ENCODE data around the gene SECISBP2L.

DNA sequence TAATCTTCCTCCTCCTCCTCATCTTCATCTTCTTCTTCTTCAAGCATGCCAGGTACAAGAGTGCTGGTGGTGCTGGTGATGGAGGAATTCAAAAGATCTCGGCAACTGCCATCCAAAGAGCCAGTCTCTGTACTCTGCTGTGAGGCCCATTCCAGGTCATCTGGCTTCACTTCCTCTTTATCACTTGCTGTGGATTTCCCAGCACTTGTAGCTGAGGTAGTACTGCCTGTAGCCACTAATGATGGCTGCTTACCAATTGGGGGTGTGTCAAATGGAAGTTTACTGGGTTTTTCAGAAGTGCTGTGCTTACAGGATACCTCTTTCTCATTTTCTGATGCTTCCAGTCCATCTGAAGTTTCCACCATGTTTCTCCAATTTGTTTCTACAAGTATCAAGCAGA is 53.7 kb downstream of the SECISBP2L start:
- TF ChIP-seq, protein P1, sequence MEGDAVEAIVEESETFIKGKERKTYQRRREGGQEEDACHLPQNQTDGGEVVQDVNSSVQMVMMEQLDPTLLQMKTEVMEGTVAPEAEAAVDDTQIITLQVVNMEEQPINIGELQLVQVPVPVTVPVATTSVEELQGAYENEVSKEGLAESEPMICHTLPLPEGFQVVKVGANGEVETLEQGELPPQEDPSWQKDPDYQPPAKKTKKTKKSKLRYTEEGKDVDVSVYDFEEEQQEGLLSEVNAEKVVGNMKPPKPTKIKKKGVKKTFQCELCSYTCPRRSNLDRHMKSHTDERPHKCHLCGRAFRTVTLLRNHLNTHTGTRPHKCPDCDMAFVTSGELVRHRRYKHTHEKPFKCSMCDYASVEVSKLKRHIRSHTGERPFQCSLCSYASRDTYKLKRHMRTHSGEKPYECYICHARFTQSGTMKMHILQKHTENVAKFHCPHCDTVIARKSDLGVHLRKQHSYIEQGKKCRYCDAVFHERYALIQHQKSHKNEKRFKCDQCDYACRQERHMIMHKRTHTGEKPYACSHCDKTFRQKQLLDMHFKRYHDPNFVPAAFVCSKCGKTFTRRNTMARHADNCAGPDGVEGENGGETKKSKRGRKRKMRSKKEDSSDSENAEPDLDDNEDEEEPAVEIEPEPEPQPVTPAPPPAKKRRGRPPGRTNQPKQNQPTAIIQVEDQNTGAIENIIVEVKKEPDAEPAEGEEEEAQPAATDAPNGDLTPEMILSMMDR (IDR thresholded peaks at IDR 0.05; ENCODE audit: low read depth, low read length, poor library complexity, severe bottlenecking), result no peak
- TF ChIP-seq EZH2phosphoT487 (IDR thresholded peaks at IDR 0.05; ENCODE audit: borderline replicate concordance, low read length), result no peak
